Vagina (tissue), 2 donors: ENCODE measurements around the gene DRD4. TPM values are rescaled to one million over a fixed set of nuclear protein-coding genes. Genes with fewer than 3 reads are reported as not detected.

Experiments
- DNase-seq, 2 donors: peaks; one replicate each; pipeline ENCODE4 v3.0.0-alpha.2; 2017; ENCODE audit errors: extremely low spot score in 2 of 2
- H3K27ac ChIP-seq: fragments of 200-600 bp; sonication (generic); one replicate; pipeline ENCODE4 v1.5.1; 2019
- H3K27me3 ChIP-seq: fragments of 200-600 bp; sonication (generic); one replicate; pipeline ENCODE4 v1.5.1; 2019
- H3K36me3 ChIP-seq, 2 donors: fragments of 200-600 bp; sonication (generic); one replicate each; pipeline ENCODE4 v1.5.1; 2017 to 2019
- H3K4me1 ChIP-seq: fragments of 200-600 bp; sonication (generic); one replicate; pipeline ENCODE4 v1.5.1; 2019
- H3K4me3 ChIP-seq, 2 donors: fragments of 200-600 bp; sonication (generic); 1 replicate in 1 of 2; 2 replicates in 1 of 2; pipeline ENCODE4 v1.5.1; 2016 to 2019
- H3K9me3 ChIP-seq: fragments of 200-600 bp; sonication (generic); one replicate; pipeline ENCODE4 v1.5.1; 2019
- CTCF ChIP-seq, 3 experiments: fragments of 450-650 bp in 2 of 3; fragments of 200-600 bp in 1 of 3; sonication (generic) in 1 of 3; IDR thresholded peaks; one replicate each; pipeline ENCODE4 v1.5.1; 2017 to 2019; ENCODE audit warnings: antibody characterized with exemption in 3 of 3, mild to moderate bottlenecking in 2 of 3, moderate library complexity in 2 of 3
- POLR2A ChIP-seq, 2 donors: fragments of 450-650 bp; IDR thresholded peaks; one replicate each; pipeline ENCODE4 v1.6.1; 2017; ENCODE audit warnings: antibody characterized with exemption in 2 of 2, mild to moderate bottlenecking in 2 of 2, moderate library complexity in 2 of 2
- POLR2AphosphoS5 ChIP-seq, 2 donors: sonication (generic); formaldehyde crosslinking; IDR thresholded peaks; one replicate each; pipeline ENCODE4 v1.9.0; 2017; ENCODE audit warnings: antibody characterized with exemption in 2 of 2, mild to moderate bottlenecking in 2 of 2, low read depth in 1 of 2; ENCODE audit not compliant: insufficient read depth in 1 of 2
- intact Hi-C: fragments of 100-400 bp; cut with DNase I; formaldehyde crosslinking; loops from one replicate; pipeline ENCODE4 v1.15.1; 2023
- total RNA-seq: library from RNA; depleted of rRNA; stranded (reverse); fragments of >200 nt; gene quantifications from one replicate; pipeline ENCODE4 v1.2.3, GENCODE V29; 2016

The DRD4 gene
- total RNA-seq, 1 donor from 2014 or later, result 1.2 TPM

- TF ChIP-seq POLR2A (IDR thresholded peaks at IDR 0.05) (no peak), POLR2AphosphoS5 (IDR thresholded peaks at IDR 0.05; ENCODE audit: insufficient read depth in 1 of 2, low read depth in 1 of 2) (no peak)
- Histone ChIP-seq H3K27me3 (no peaks in the 10 kb centered on the region), H3K36me3 (peaks cover 0 to 8% of the 10 kb centered on the region in 2 donors), H3K9me3 (no peaks in the 10 kb centered on the region), H3K4me3 (no peak overlapping the region), H3K27ac (no peak overlapping the region), H3K4me1 (peaks cover 17% of the 10 kb centered on the region)
- no peak for DNase-seq
- intact Hi-C loops, result no loop called here
These were observed 1.7 kb downstream of the DRD4 start for GRCh38 chr11:638631-639331.

GRCh38 chr11:639332-639955 is 2.4 kb downstream of the DRD4 start:
- Histone ChIP-seq H3K4me1 (peaks cover 17% of the 10 kb centered on the region), H3K36me3 (peaks cover 0 to 13% of the 10 kb centered on the region in 2 donors), H3K27me3 (no peaks in the 10 kb centered on the region), H3K9me3 (no peaks in the 10 kb centered on the region), H3K27ac (no peak overlapping the region), H3K4me3 (peak overlapping the region in 1 of 2 donors; percentile 21)
- no peak for TF ChIP-seq POLR2AphosphoS5 (IDR thresholded peaks at IDR 0.05; ENCODE audit: insufficient read depth in 1 of 2, low read depth in 1 of 2)
- TF ChIP-seq POLR2A (IDR thresholded peaks at IDR 0.05), result no peak
- TF ChIP-seq CTCF (IDR thresholded peaks at IDR 0.05), result no peak
- DNase-seq, result no peak
- intact Hi-C loops, result no loop called here

- H3K27ac ChIP-seq, result no peak overlapping the region
- DNase-seq, result no peak
- H3K9me3 ChIP-seq, result no peaks in the 10 kb centered on the region
- peaks cover 17% of the 10 kb centered on the region for H3K4me1 ChIP-seq
- TF ChIP-seq POLR2A (IDR thresholded peaks at IDR 0.05) (no peak), CTCF (IDR thresholded peaks at IDR 0.05) (no peak), POLR2AphosphoS5 (IDR thresholded peaks at IDR 0.05; ENCODE audit: insufficient read depth in 1 of 2, low read depth in 1 of 2) (no peak)
- H3K4me3 ChIP-seq, result peak overlapping the region in 1 of 2 donors; percentile 21
- no peaks in the 10 kb centered on the region for H3K27me3 ChIP-seq
- intact Hi-C loops, result no loop called here
- peaks cover 0 to 13% of the 10 kb centered on the region in 2 donors for H3K36me3 ChIP-seq
These were observed 3.1 kb downstream of the DRD4 start for GRCh38 chr11:640021-640706.

- TF ChIP-seq POLR2AphosphoS5 (IDR thresholded peaks at IDR 0.05; ENCODE audit: insufficient read depth in 1 of 2, low read depth in 1 of 2) (no peak), CTCF (IDR thresholded peaks at IDR 0.05) (no peak), POLR2A (IDR thresholded peaks at IDR 0.05) (no peak)
- H3K27me3 ChIP-seq, result no peaks in the 10 kb centered on the region
- peaks cover 9% of the 10 kb centered on the region for H3K4me1 ChIP-seq
- H3K36me3 ChIP-seq, result peaks cover 0 to 13% of the 10 kb centered on the region in 2 donors
- H3K9me3 ChIP-seq, result no peaks in the 10 kb centered on the region
- H3K4me3 ChIP-seq, result no peak overlapping the region
- intact Hi-C loops, result loop anchor here (1.0 kb wide), 1 partner anchor 41 kb away; no protein-coding TSS in a partner anchor
- DNase-seq, result no peak
- H3K27ac ChIP-seq, result no peak overlapping the region
These were observed 4.8 kb downstream of the DRD4 start for GRCh38 chr11:641806-642370.

- Histone ChIP-seq H3K4me3 (no peak overlapping the region), H3K27me3 (no peaks in the 10 kb centered on the region), H3K4me1 (no peaks in the 10 kb centered on the region), H3K27ac (no peak overlapping the region), H3K9me3 (no peaks in the 10 kb centered on the region), H3K36me3 (peaks cover 0 to 13% of the 10 kb centered on the region in 2 donors)
- intact Hi-C loops, result no loop called here
- DNase-seq, result no peak
- TF ChIP-seq CTCF (IDR thresholded peaks at IDR 0.05), result no peak
- TF ChIP-seq POLR2AphosphoS5 (IDR thresholded peaks at IDR 0.05; ENCODE audit: insufficient read depth in 1 of 2, low read depth in 1 of 2), result peak in 1 of 2 donors; percentile 5
- no peak for TF ChIP-seq POLR2A (IDR thresholded peaks at IDR 0.05)
These were observed 6.3 kb downstream of the DRD4 start for GRCh38 chr11:643366-643765.
